NCI-H226 (cell line): Measurements from ENCODE around the gene SYT8.

Experiments used
- DNase-seq: peaks from one replicate; pipeline ENCODE4 v3.0.0-alpha.2; 2015

The SYT8 gene

GRCh38 chr11:1832920-1833295 lies 1.9 kb upstream of the SYT8 start:
- DNase-seq = no peak

- DNase-seq = peak; percentile 73
These were observed 654 bp upstream of the SYT8 start for GRCh38 chr11:1834062-1834610.

- no peak for DNase-seq
These were observed 851 bp downstream of the SYT8 start for GRCh38 chr11:1835671-1836010.

GRCh38 chr11:1836011-1836945 lies 1.5 kb downstream of the SYT8 start:
- DNase-seq = no peak

GRCh38 chr11:1837171-1838076 lies 2.6 kb downstream of the SYT8 start:
- DNase-seq = no peak

- DNase-seq = no peak
These were observed 3.3 kb downstream of the SYT8 start for GRCh38 chr11:1838077-1838425.

- no peak for DNase-seq
These were observed 3.8 kb downstream of the SYT8 start, which contains the start of gene TNNI2 for GRCh38 chr11:1838426-1839144. Gene TNNI2 (plus strand): TSS chr11:1838981. CDS start chr11:1839697, 716 bp downstream.

GRCh38 chr11:1839204-1839923 lies 4.6 kb downstream of the SYT8 start:
- DNase-seq = no peak

- no peak for DNase-seq
These were observed 5.4 kb downstream of the SYT8 start for GRCh38 chr11:1839924-1840779.

- no peak for DNase-seq
These were observed 6.1 kb downstream of the SYT8 start for GRCh38 chr11:1840780-1841480.

- no peak for DNase-seq
These were observed 6.8 kb downstream of the SYT8 start for GRCh38 chr11:1841511-1842148.

- DNase-seq = no peak
These were observed 7.6 kb downstream of the SYT8 start for GRCh38 chr11:1842149-1843097.

GRCh38 chr11:1843098-1843473 lies 8.3 kb downstream of the SYT8 start:
- no peak for DNase-seq

- DNase-seq = no peak
These were observed 9.0 kb downstream of the SYT8 start for GRCh38 chr11:1843796-1844195.

GRCh38 chr11:1844221-1845094 lies 9.7 kb downstream of the SYT8 start:
- no peak for DNase-seq

GRCh38 chr11:1845095-1845429 lies 10.3 kb downstream of the SYT8 start:
- DNase-seq = no peak

- no peak for DNase-seq
These were observed 11.0 kb downstream of the SYT8 start for GRCh38 chr11:1845561-1846452.
